HG03442 (cell line): Measurements from ENCODE around the gene BMPR1A.
"Not testable (repeated sequence)": the region's sequence is repeated elsewhere in the genome, so short reads cannot be mapped to it uniquely, and the experiment has no call there.

Experiments used
- ATAC-seq: cut with Tn5 transposase; IDR thresholded peaks from one replicate; pipeline ENCODE4 v1.9.1; 2021; ENCODE audit warnings: mild to moderate bottlenecking, moderate library complexity; ENCODE audit not compliant: unreplicated experiment

The BMPR1A gene

GRCh38 chr10:86871563-86872183, 115.3 kb downstream of the BMPR1A start:
- ATAC-seq, result no peak

GRCh38 chr10:86872757-86873156, 116.3 kb downstream of the BMPR1A start:
- no peak for ATAC-seq

- ATAC-seq, result no peak
Measured at GRCh38 chr10:86876748-86877147, 120.3 kb downstream of the BMPR1A start.

- ATAC-seq, result peak; percentile 72
Measured at GRCh38 chr10:86878983-86879713, 122.7 kb downstream of the BMPR1A start.

GRCh38 chr10:86880971-86881370, 124.6 kb downstream of the BMPR1A start:
- ATAC-seq, result no peak

- peak; percentile 94 for ATAC-seq
Measured at GRCh38 chr10:86888585-86889381, 132.4 kb downstream of the BMPR1A start.

- ATAC-seq, result no peak
Measured at GRCh38 chr10:86889997-86890396, 133.6 kb downstream of the BMPR1A start.

GRCh38 chr10:86898511-86898910, 142.1 kb downstream of the BMPR1A start:
- no peak for ATAC-seq

- no peak for ATAC-seq
Measured at GRCh38 chr10:86899132-86899531, 142.7 kb downstream of the BMPR1A start.

GRCh38 chr10:86899670-86900276, 143.4 kb downstream of the BMPR1A start:
- no peak for ATAC-seq

GRCh38 chr10:86900955-86901354, 144.5 kb downstream of the BMPR1A start:
- ATAC-seq, result no peak

GRCh38 chr10:86904600-86904999, 148.2 kb downstream of the BMPR1A start:
- no peak for ATAC-seq

- ATAC-seq, result no peak
Measured at GRCh38 chr10:86905429-86905828, 149.0 kb downstream of the BMPR1A start.

GRCh38 chr10:86914734-86915133, 158.3 kb downstream of the BMPR1A start:
- no peak for ATAC-seq

GRCh38 chr10:86918022-86918471, 161.6 kb downstream of the BMPR1A start:
- ATAC-seq, result no peak

- ATAC-seq, result no peak
Measured at GRCh38 chr10:86922553-86922961, 166.1 kb downstream of the BMPR1A start.

- ATAC-seq, result no peak
Measured at GRCh38 chr10:86929468-86930380, 173.3 kb downstream of the BMPR1A start.

GRCh38 chr10:86931872-86932271, 175.5 kb downstream of the BMPR1A start:
- no peak for ATAC-seq

GRCh38 chr10:86932674-86933073, 176.3 kb downstream of the BMPR1A start:
- no peak for ATAC-seq

GRCh38 chr10:86934162-86934711, 177.8 kb downstream of the BMPR1A start:
- ATAC-seq, result not testable (repeated sequence)
